MV-4-11 (cell line): ENCODE data around the gene MALT1.
"Not testable (repeated sequence)": the region's sequence is repeated elsewhere in the genome, so short reads cannot be mapped to it uniquely, and the experiment has no call there.

Source experiments
- DNase-seq: peaks from one replicate; lab custom pipeline; 2025; lab: John Stamatoyannopoulos, UW

Gene MALT1

GRCh38 chr18:58772161-58772560, 100.9 kb downstream of the MALT1 start:
- no peak for DNase-seq

GRCh38 chr18:58776084-58776483, 104.8 kb downstream of the MALT1 start:
- no peak for DNase-seq

DNA sequence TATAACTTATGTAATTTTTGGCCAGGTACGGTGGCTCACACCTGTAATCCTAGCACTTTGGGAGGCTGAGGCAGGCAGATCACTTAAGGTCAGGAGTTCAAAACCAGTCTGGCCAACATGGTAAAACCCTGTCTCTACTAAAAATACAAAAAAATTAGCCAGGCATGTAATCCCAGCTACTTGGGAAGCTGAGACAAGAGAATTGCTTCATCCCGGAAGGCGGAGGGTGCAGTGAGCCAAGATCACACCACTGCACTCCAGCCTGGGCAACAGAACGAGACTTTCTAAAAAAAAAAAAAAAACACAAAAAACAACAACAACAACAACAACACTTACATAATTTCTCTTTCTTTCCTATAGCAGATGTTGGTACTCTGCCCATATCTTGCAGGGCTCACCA, 105.3 kb downstream of the MALT1 start:
- not testable (repeated sequence) for DNase-seq

DNA sequence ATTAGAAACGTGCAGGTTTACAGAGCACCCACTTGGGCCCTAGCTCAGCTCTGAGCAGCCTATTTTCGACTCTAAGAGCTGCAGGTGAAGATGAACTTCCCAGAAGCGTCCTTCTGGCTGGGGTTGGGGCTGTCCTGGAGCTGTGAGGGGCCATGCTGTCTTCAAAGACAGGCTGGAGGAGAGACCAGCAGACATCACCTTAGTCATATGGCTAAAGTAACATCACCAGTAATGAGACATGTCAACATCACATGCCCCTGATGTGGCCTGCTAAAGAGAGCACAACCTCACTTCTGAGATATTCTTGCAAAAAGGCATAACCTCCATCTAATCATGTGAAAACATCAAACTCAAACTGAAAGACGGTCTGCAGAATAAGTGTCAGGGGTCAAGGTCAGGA, 106.2 kb downstream of the MALT1 start:
- DNase-seq: no peak

- no peak for DNase-seq
Measured at GRCh38 chr18:58779529-58779928, 108.3 kb downstream of the MALT1 start.

GRCh38 chr18:58780045-58780444, 108.8 kb downstream of the MALT1 start:
- no peak for DNase-seq

DNA sequence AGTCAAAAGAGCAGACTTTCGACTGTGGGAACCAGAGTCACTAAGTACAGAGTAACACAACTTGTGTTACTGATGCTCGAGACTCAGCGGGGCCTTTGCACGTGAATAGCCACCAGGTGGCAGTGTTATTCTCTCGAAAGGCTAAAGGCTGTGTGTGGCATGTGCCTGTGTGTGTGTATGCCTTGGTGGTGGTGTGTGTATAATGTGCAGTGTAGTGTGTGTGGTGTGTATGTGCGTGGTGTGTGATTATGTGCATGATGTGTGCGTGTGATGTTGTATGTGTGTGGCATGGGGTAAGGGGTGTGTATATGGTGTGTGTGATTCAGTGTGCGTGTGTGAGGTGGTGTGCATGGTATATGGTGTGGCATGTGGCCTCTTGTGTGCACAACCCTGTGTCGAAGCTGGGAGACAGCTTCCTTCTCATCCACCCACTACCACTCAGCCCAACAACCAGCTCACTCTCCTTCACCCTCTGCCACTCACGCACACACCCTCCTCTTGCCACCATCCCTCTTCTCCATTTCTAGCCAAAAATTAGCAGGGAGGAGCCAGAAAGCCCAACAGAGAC, 110.4 kb downstream of the MALT1 start:
- peak; percentile 72 for DNase-seq

DNA sequence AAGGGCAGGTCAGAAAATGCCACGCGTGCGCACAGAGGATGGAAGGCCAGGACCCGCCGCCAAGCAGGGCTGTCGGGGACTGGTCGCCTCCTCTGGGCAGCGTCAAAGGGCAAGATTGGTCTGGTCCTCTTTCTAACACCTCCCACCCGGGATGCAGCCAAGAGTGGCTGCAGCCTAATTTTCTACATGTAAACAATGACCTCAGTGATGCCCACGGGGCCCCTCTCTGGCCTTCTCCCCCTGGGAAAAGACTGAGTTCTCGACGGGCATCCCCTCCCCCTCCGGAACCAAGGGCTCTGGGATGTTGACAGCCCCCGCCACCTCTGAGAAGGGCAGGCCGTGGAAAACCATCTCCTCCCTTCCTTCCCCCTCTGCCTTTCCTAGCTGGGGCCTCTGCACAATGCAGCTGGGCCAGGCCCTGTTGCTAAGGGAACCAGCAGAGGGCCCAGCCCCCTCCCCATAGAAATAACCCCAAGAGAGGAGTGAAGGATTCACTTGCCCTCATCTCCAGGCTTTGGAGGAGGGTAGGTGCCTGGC, 113.4 kb downstream of the MALT1 start:
- DNase-seq: no peak

DNA sequence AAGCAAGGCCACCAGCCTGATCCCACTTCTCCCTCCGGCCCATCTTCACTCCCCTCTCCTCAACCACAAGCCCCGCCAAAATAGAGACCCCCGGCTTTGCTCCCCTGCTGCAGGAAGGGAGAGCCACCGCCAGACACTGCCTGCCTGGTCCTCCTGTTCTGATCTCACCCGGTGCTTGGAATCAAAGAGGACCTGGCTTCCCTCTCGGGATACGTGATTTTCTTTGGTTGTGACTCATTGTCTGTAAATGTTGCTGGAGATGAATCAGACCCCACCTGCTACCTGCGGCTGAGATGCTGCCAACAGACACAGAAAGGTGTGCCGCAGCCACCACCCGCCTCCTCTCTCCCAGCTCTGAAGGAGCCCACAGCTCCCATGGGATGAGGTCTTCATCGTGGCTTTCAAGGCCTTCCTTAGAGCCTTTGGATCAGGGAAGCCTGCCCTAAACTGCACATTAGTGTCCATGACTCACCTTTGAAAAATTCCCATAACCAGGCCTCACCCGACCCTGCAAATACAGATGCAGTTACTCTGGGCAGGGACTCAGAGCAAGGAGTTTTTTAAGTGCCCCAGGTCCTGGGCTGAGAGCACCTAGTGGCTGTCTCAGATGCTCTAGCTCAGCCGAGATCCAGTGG, 114.0 kb downstream of the MALT1 start:
- DNase-seq: no peak

DNA sequence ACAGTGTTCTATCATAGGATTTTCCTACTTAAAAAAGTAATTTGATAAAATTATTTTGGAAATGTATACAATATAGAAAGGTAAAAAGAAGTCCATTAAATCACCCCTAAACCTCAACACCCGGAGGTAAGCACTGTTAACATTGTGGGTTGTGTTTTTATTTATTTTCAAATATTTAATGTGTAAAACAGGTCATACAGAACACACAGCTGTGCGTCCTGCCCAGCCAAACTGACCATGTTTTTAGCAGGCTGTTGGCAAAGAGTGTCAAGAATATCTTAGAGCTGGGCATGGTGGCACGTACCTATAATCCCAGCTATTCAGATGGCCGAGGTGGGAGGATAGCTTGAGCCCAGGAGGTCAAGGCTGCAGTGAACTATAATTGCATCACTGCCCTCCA, 114.6 kb downstream of the MALT1 start:
- DNase-seq: no peak

DNA sequence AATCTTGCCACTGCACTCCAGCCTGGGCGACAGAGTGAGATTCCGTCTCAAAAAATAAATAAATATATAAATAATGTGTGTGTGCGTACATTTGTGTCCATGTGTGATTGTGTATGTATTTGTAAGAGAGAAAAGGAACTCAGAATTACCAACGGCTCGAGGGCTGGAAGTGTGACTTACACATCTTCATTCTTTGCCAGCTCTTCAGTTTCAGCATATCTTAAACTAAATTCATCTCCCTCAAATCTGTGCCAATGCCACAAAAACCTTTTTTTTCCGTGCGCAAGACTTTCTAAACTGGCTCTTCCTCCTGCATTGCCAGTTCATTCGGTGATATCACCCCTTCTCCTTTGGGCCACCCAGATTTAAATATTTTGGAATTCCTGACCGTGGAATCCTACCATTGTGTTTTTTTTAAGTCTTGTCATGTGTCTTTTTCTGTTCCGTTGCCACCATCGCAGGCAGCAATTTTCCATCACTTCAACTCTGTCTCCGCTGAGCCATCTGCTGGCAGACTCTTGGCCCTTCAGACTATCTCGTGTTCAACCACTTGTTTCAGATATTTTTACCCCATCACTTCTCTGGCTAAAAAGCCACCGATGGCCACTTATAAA, 116.4 kb downstream of the MALT1 start:
- DNase-seq: no peak

DNA sequence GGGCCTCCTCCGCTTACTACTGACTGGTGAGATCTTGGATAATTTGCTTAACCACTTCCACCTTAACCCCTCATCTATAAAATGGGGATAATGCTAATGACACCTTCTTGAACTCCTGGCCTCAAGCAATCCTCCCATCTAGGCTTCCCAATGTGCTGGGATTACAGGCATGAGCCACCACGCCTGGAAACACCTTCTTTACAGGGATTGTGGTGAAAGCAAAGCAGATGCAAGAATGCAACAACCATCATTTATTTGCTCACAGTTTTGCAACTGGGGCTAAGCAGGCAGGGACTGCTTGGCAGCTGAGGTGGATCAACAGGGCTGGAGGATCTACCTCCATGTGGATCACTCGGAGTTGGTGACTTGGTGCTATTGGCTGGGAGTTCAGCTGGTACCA, 117.2 kb downstream of the MALT1 start:
- DNase-seq: no peak

DNA sequence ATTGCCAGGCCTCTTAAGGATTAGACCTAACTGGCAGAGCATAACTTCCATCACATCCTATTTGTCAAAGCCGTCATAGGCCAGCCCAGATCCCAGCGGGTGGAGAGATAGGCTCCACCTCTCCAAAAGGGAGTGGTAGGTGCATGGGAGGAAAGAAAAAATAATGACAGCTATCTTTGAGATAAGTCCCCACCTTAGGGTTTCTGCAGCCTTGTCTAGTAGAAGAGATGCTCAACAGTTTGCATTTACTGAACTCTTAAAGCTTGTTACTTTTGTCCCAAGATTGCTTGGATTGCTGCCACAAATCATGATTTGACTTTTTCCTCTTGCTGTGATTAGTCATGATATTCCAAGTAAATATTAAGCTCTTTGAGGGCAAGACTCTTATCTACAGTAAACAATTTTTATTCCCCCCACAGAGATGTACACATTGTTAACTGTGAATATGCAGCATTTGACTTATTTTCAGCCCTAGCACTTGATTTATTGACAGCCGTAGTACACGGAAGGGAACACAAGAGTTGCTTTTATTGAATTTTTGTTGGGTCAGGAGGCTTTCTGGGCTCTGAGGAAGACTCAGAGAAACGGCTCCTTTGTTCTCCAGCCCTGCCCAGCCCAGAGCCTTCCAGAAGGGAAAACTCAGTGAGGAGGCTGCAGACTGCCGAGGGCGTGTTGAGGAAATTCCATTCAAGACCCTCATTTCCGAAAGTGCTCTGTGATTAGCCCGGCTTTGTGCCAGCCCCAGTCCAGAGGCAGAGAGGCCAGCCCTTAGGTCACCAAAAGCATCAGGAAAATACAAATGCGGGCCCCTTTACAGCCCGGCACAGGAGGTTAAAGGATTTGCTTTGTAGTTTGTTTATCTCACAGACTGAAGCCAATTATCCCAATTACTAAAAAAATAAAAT, 118.0 kb downstream of the MALT1 start:
- no peak for DNase-seq

DNA sequence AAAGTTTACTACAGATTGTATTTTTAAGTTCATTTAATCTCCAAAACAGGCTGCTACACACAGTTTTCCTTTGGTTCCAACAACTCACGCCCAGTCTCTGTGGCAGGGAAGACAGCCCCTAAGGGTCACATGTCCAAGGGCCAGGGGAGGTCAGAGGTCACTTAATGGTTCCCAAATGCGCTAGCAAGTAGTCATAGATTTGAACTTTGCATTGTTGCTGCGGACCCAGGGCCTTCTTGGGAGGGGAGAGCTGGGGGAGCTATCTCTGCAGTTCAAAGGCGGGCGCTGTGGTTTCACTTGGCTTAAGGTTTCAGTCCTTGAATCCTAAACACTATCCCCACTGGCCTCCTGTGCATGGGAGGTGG, 118.6 kb downstream of the MALT1 start:
- no peak for DNase-seq

DNA sequence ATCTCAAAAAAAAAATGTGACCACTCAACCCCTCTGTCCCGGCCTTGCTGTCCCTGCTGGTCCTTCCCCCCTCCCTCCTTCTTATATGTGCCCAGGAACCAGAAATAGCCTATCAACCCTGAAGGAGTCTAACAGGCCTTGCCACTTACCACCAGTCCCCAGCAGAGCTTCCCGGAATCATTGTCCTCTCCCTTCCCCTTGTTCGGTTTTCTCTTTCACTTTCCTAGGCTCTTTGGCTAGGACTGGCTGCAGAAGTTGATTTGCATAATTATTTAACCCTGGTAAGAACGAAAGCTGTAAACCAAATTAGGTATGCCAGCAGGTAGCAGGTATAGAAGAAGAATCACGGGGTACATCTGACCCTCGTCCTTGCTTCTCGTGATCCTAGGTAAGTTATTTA, 120.8 kb downstream of the MALT1 start:
- DNase-seq: no peak

DNA sequence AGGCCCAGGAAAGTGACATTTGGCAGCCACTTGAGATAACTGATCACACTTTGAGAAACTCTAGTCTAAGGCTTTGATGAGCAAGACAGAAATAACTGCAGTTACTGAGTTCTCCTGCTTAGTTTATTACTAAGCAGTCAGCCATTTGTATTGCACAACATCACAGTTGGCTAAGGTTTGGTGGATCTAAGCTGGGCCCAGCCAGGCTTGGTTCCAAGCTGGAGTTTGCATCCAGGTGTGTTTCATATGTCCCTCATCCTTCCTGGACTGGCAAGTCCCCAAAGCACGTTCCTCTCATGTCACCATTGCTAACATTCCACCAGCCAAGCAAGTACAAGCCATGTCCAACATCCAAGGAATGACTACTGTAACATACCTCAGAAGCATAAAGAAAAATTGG, 122.1 kb downstream of the MALT1 start:
- peak; percentile 36 for DNase-seq

- DNase-seq: no peak
Measured at GRCh38 chr18:58796220-58796619, 125.0 kb downstream of the MALT1 start.

GRCh38 chr18:58800582-58800981, 129.3 kb downstream of the MALT1 start:
- DNase-seq: peak; percentile 89

GRCh38 chr18:58802959-58803358, 131.7 kb downstream of the MALT1 start:
- DNase-seq: no peak

GRCh38 chr18:58803978-58804377, 132.7 kb downstream of the MALT1 start:
- no peak for DNase-seq
